ENCODE measurements around the gene IAH1.

IAH1 gene

GRCh38 chr2:9460441-9461017, 13.8 kb upstream of the IAH1 start:
- Histone ChIP-seq H3K27me3 (ENCODE audit: control insufficient read depth in 1 of 2, insufficient read depth in 2 of 2, low read length in 2 of 2) (no peaks in the 10 kb centered on the region), H3K9me3 (ENCODE audit: control insufficient read depth in 2 of 2, low read length in 2 of 2) (no peaks in the 10 kb centered on the region), H3K4me1 (ENCODE audit: control insufficient read depth, insufficient read depth, low read length) (no peaks in the 10 kb centered on the region), H3K4me3 (ENCODE audit: low read length in 2 of 2) (no peak overlapping the region), H3K27ac (ENCODE audit: low read length) (no peak overlapping the region), H3K36me3 (ENCODE audit: control insufficient read depth in 2 of 2, insufficient read depth in 2 of 2, low read length in 2 of 2) (peaks cover 5 to 14% of the 10 kb centered on the region in 2 donors), H3K9ac (ENCODE audit: low read length in 2 of 2) (no peak overlapping the region)

- H3K27me3 ChIP-seq (ENCODE audit: control insufficient read depth in 1 of 2, insufficient read depth in 2 of 2, low read length in 2 of 2): no peaks in the 10 kb centered on the region
- H3K9ac ChIP-seq (ENCODE audit: low read length in 2 of 2): no peak overlapping the region
- H3K4me1 ChIP-seq (ENCODE audit: control insufficient read depth, insufficient read depth, low read length): no peaks in the 10 kb centered on the region
- H3K27ac ChIP-seq (ENCODE audit: low read length): no peak overlapping the region
- no peaks in the 10 kb centered on the region for H3K9me3 ChIP-seq (ENCODE audit: control insufficient read depth in 2 of 2, low read length in 2 of 2)
- H3K4me3 ChIP-seq (ENCODE audit: low read length in 2 of 2): no peak overlapping the region
- H3K36me3 ChIP-seq (ENCODE audit: control insufficient read depth in 2 of 2, insufficient read depth in 2 of 2, low read length in 2 of 2): peaks cover 10 to 16% of the 10 kb centered on the region in 2 donors
These were observed 13.3 kb upstream of the IAH1 start for GRCh38 chr2:9461079-9461478.

- no peaks in the 10 kb centered on the region for H3K27me3 ChIP-seq (ENCODE audit: control insufficient read depth in 1 of 2, insufficient read depth in 2 of 2, low read length in 2 of 2)
- H3K36me3 ChIP-seq (ENCODE audit: control insufficient read depth in 2 of 2, insufficient read depth in 2 of 2, low read length in 2 of 2): peaks cover 10 to 16% of the 10 kb centered on the region in 2 donors
- H3K4me1 ChIP-seq (ENCODE audit: control insufficient read depth, insufficient read depth, low read length): no peaks in the 10 kb centered on the region
- no peaks in the 10 kb centered on the region for H3K9me3 ChIP-seq (ENCODE audit: control insufficient read depth in 2 of 2, low read length in 2 of 2)
- H3K4me3 ChIP-seq (ENCODE audit: low read length in 2 of 2): no peak overlapping the region
- H3K27ac ChIP-seq (ENCODE audit: low read length): no peak overlapping the region
- H3K9ac ChIP-seq (ENCODE audit: low read length in 2 of 2): no peak overlapping the region
These were observed 12.0 kb upstream of the IAH1 start for GRCh38 chr2:9462313-9462712.

- Histone ChIP-seq H3K9ac (ENCODE audit: low read length in 2 of 2) (no peak overlapping the region), H3K36me3 (ENCODE audit: control insufficient read depth in 2 of 2, insufficient read depth in 2 of 2, low read length in 2 of 2) (peaks cover 14 to 16% of the 10 kb centered on the region in 2 donors), H3K27me3 (ENCODE audit: control insufficient read depth in 1 of 2, insufficient read depth in 2 of 2, low read length in 2 of 2) (no peaks in the 10 kb centered on the region), H3K27ac (ENCODE audit: low read length) (no peak overlapping the region), H3K9me3 (ENCODE audit: control insufficient read depth in 2 of 2, low read length in 2 of 2) (no peaks in the 10 kb centered on the region), H3K4me3 (ENCODE audit: low read length in 2 of 2) (no peak overlapping the region), H3K4me1 (ENCODE audit: control insufficient read depth, insufficient read depth, low read length) (no peaks in the 10 kb centered on the region)
These were observed 11.3 kb upstream of the IAH1 start for GRCh38 chr2:9462886-9463697.

- Histone ChIP-seq H3K4me1 (ENCODE audit: control insufficient read depth, insufficient read depth, low read length) (no peaks in the 10 kb centered on the region), H3K27me3 (ENCODE audit: control insufficient read depth in 1 of 2, insufficient read depth in 2 of 2, low read length in 2 of 2) (no peaks in the 10 kb centered on the region), H3K4me3 (ENCODE audit: low read length in 2 of 2) (no peak overlapping the region), H3K36me3 (ENCODE audit: control insufficient read depth in 2 of 2, insufficient read depth in 2 of 2, low read length in 2 of 2) (peaks cover 15 to 16% of the 10 kb centered on the region in 2 donors), H3K9me3 (ENCODE audit: control insufficient read depth in 2 of 2, low read length in 2 of 2) (no peaks in the 10 kb centered on the region), H3K9ac (ENCODE audit: low read length in 2 of 2) (no peak overlapping the region), H3K27ac (ENCODE audit: low read length) (no peak overlapping the region)
These were observed 10.7 kb upstream of the IAH1 start for GRCh38 chr2:9463698-9464034.

GRCh38 chr2:9465170-9465569, 9.2 kb upstream of the IAH1 start:
- no peaks in the 10 kb centered on the region for H3K27me3 ChIP-seq (ENCODE audit: control insufficient read depth in 1 of 2, insufficient read depth in 2 of 2, low read length in 2 of 2)
- H3K27ac ChIP-seq (ENCODE audit: low read length): no peak overlapping the region
- no peak overlapping the region for H3K4me3 ChIP-seq (ENCODE audit: low read length in 2 of 2)
- no peaks in the 10 kb centered on the region for H3K9me3 ChIP-seq (ENCODE audit: control insufficient read depth in 2 of 2, low read length in 2 of 2)
- H3K36me3 ChIP-seq (ENCODE audit: control insufficient read depth in 2 of 2, insufficient read depth in 2 of 2, low read length in 2 of 2): peaks cover 17 to 19% of the 10 kb centered on the region in 2 donors
- H3K9ac ChIP-seq (ENCODE audit: low read length in 2 of 2): no peak overlapping the region
- H3K4me1 ChIP-seq (ENCODE audit: control insufficient read depth, insufficient read depth, low read length): no peaks in the 10 kb centered on the region

GRCh38 chr2:9466147-9466683, 8.1 kb upstream of the IAH1 start:
- H3K36me3 ChIP-seq (ENCODE audit: control insufficient read depth in 2 of 2, insufficient read depth in 2 of 2, low read length in 2 of 2): peaks cover 14 to 16% of the 10 kb centered on the region in 2 donors
- no peaks in the 10 kb centered on the region for H3K9me3 ChIP-seq (ENCODE audit: control insufficient read depth in 2 of 2, low read length in 2 of 2)
- H3K9ac ChIP-seq (ENCODE audit: low read length in 2 of 2): no peak overlapping the region
- no peaks in the 10 kb centered on the region for H3K27me3 ChIP-seq (ENCODE audit: control insufficient read depth in 1 of 2, insufficient read depth in 2 of 2, low read length in 2 of 2)
- H3K4me3 ChIP-seq (ENCODE audit: low read length in 2 of 2): no peak overlapping the region
- no peak overlapping the region for H3K27ac ChIP-seq (ENCODE audit: low read length)
- H3K4me1 ChIP-seq (ENCODE audit: control insufficient read depth, insufficient read depth, low read length): no peaks in the 10 kb centered on the region

GRCh38 chr2:9467687-9468086, 6.7 kb upstream of the IAH1 start:
- Histone ChIP-seq H3K27me3 (ENCODE audit: control insufficient read depth in 1 of 2, insufficient read depth in 2 of 2, low read length in 2 of 2) (no peaks in the 10 kb centered on the region), H3K36me3 (ENCODE audit: control insufficient read depth in 2 of 2, insufficient read depth in 2 of 2, low read length in 2 of 2) (peaks cover 14 to 15% of the 10 kb centered on the region in 2 donors), H3K4me3 (ENCODE audit: low read length in 2 of 2) (no peak overlapping the region), H3K9me3 (ENCODE audit: control insufficient read depth in 2 of 2, low read length in 2 of 2) (no peaks in the 10 kb centered on the region), H3K27ac (ENCODE audit: low read length) (no peak overlapping the region), H3K4me1 (ENCODE audit: control insufficient read depth, insufficient read depth, low read length) (no peaks in the 10 kb centered on the region), H3K9ac (ENCODE audit: low read length in 2 of 2) (no peak overlapping the region)

GRCh38 chr2:9471206-9471605, 3.1 kb upstream of the IAH1 start:
- H3K27me3 ChIP-seq (ENCODE audit: control insufficient read depth in 1 of 2, insufficient read depth in 2 of 2, low read length in 2 of 2): no peaks in the 10 kb centered on the region
- H3K9me3 ChIP-seq (ENCODE audit: control insufficient read depth in 2 of 2, low read length in 2 of 2): no peaks in the 10 kb centered on the region
- H3K27ac ChIP-seq (ENCODE audit: low read length): no peak overlapping the region
- H3K4me1 ChIP-seq (ENCODE audit: control insufficient read depth, insufficient read depth, low read length): peaks cover 16% of the 10 kb centered on the region
- H3K4me3 ChIP-seq (ENCODE audit: low read length in 2 of 2): no peak overlapping the region
- H3K36me3 ChIP-seq (ENCODE audit: control insufficient read depth in 2 of 2, insufficient read depth in 2 of 2, low read length in 2 of 2): peaks cover 4 to 9% of the 10 kb centered on the region in 2 donors
- H3K9ac ChIP-seq (ENCODE audit: low read length in 2 of 2): no peak overlapping the region

GRCh38 chr2:9472511-9472910, 1.8 kb upstream of the IAH1 start:
- peaks cover 7 to 8% of the 10 kb centered on the region in 2 donors for H3K36me3 ChIP-seq (ENCODE audit: control insufficient read depth in 2 of 2, insufficient read depth in 2 of 2, low read length in 2 of 2)

More at GRCh38 chr2:9472511-9472910, 1.8 kb upstream of the IAH1 start:
- H3K4me1 ChIP-seq (ENCODE audit: control insufficient read depth, insufficient read depth, low read length): peaks cover 25% of the 10 kb centered on the region
- no peaks in the 10 kb centered on the region for H3K27me3 ChIP-seq (ENCODE audit: control insufficient read depth in 1 of 2, insufficient read depth in 2 of 2, low read length in 2 of 2)
- H3K9me3 ChIP-seq (ENCODE audit: control insufficient read depth in 2 of 2, low read length in 2 of 2): no peaks in the 10 kb centered on the region
- H3K4me3 ChIP-seq (ENCODE audit: low read length in 2 of 2): no peak overlapping the region
- H3K9ac ChIP-seq (ENCODE audit: low read length in 2 of 2): no peak overlapping the region
- H3K27ac ChIP-seq (ENCODE audit: low read length): no peak overlapping the region
